Measurements from ENCODE around the gene RUNDC3A.
"Not testable (repeated sequence)": the region's sequence is repeated elsewhere in the genome, so short reads cannot be mapped to it uniquely, and the experiment has no call there.

Gene RUNDC3A

GRCh38 chr17:44322236-44322895 is 14.0 kb downstream of the RUNDC3A start:
- H3K9me3 ChIP-seq (replicated peaks in 1 of 11) = peaks cover 0 to 7% (median 4%) of the 10 kb centered on the region in 11 experiments; a peak in 11 of 22 replicates
- no peak overlapping the region for H3K4me3 ChIP-seq
- H3K27me3 ChIP-seq = peaks cover 9 to 15% (median 12%) of the 10 kb centered on the region in 11 experiments
- H3K36me3 ChIP-seq = peaks cover 34 to 53% (median 43%) of the 10 kb centered on the region in 11 experiments
- peaks cover 21 to 43% (median 30%) of the 10 kb centered on the region in 10 experiments for H3K4me1 ChIP-seq
- no peak overlapping the region for H3K27ac ChIP-seq
- peaks cover 0 to 72% (median 45%) of the 10 kb centered on the region in 11 experiments; a peak in 19 of 22 replicates for H4K20me1 ChIP-seq
- peak overlapping the region in 1 of 11 experiments; percentile 99; a peak in 2 of 22 replicates for H3K4me2 ChIP-seq
- H3K9ac ChIP-seq = peak overlapping the region in 2 of 11 experiments; percentile 44 to 94; a peak in 2 of 22 replicates
- TF ChIP-seq Cebpa-rat (IDR thresholded peaks at IDR 0.05) = no peak

- H3K27ac ChIP-seq = peak overlapping the region; percentile 72 to 89 (median 86); a peak in 21 of 22 replicates
- peaks cover 32 to 55% (median 42%) of the 10 kb centered on the region in 10 experiments for H3K4me1 ChIP-seq
- H3K4me2 ChIP-seq = peak overlapping the region; percentile 96 to 100 (median 99)
Measured at GRCh38 chr17:44323359-44324091, 15.1 kb downstream of the RUNDC3A start.

GRCh38 chr17:44324092-44324570 is 15.7 kb downstream of the RUNDC3A start:
- peak overlapping the region; percentile 96 to 100 (median 99) for H3K4me2 ChIP-seq
- H3K9me3 ChIP-seq (replicated peaks in 1 of 11) = no peaks in the 10 kb centered on the region
- peaks cover 34 to 36% (median 35%) of the 10 kb centered on the region in 11 experiments for H3K36me3 ChIP-seq
- H3K4me1 ChIP-seq = peaks cover 37 to 60% (median 48%) of the 10 kb centered on the region in 10 experiments
- H3K27me3 ChIP-seq = no peaks in the 10 kb centered on the region
- peak overlapping the region; percentile 88 to 97 (median 94) for H3K9ac ChIP-seq
- peak overlapping the region; percentile 72 to 89 (median 86) for H3K27ac ChIP-seq
- peaks cover 0 to 54% (median 32%) of the 10 kb centered on the region in 11 experiments; a peak in 17 of 22 replicates for H4K20me1 ChIP-seq
- TF ChIP-seq Cebpa-rat (IDR thresholded peaks at IDR 0.05) = no peak
- H3K4me3 ChIP-seq = peak overlapping the region; percentile 86 to 100 (median 99)

More at GRCh38 chr17:44323359-44324091, 15.1 kb downstream of the RUNDC3A start:
- no peaks in the 10 kb centered on the region for H3K9me3 ChIP-seq (replicated peaks in 1 of 11)
- no peak for TF ChIP-seq Cebpa-rat (IDR thresholded peaks at IDR 0.05)
- peak overlapping the region; percentile 86 to 100 (median 99) for H3K4me3 ChIP-seq
- H4K20me1 ChIP-seq = peaks cover 0 to 60% (median 36%) of the 10 kb centered on the region in 11 experiments; a peak in 19 of 22 replicates
- H3K9ac ChIP-seq = peak overlapping the region; percentile 88 to 97 (median 94)
- H3K27me3 ChIP-seq = peaks cover 0 to 4% (median under 1%) of the 10 kb centered on the region in 11 experiments; a peak in 10 of 22 replicates
- peaks cover 34 to 42% (median 40%) of the 10 kb centered on the region in 11 experiments for H3K36me3 ChIP-seq

GRCh38 chr17:44324571-44325275 is 16.3 kb downstream of the RUNDC3A start, which contains the start of gene SLC25A39:
Gene SLC25A39, minus strand, starts transcription at chr17:44324823. Its CDS starts 1,261 bp downstream, at chr17:44323562.
- TF ChIP-seq Cebpa-rat (IDR thresholded peaks at IDR 0.05) = no peak
- peak within 1 kb of the TSS; percentile 78 to 89 (median 86) for H3K27ac ChIP-seq
- peak within 1 kb of the TSS; percentile 86 to 100 (median 99) for H3K4me3 ChIP-seq

GRCh38 chr17:44326861-44327444 is 18.6 kb downstream of the RUNDC3A start:
- TF ChIP-seq Cebpa-rat (IDR thresholded peaks at IDR 0.05) = no peak

More at GRCh38 chr17:44324571-44325275, 16.3 kb downstream of the RUNDC3A start, which contains the start of gene SLC25A39:
- H3K27me3 ChIP-seq = no peaks in the 10 kb centered on the region
- H3K4me2 ChIP-seq = peak within 1 kb of the TSS; percentile 96 to 100 (median 99)
- H3K4me1 ChIP-seq = peaks cover 37 to 60% (median 49%) of the 10 kb centered on the region in 10 experiments
- no peaks in the 10 kb centered on the region for H3K9me3 ChIP-seq (replicated peaks in 1 of 11)
- H3K9ac ChIP-seq = peak within 1 kb of the TSS; percentile 88 to 97 (median 94)
- H3K36me3 ChIP-seq = peaks cover 28 to 30% (median 29%) of the 10 kb centered on the region in 11 experiments
- H4K20me1 ChIP-seq = peaks cover 0 to 48% (median 27%) of the 10 kb centered on the region in 11 experiments; a peak in 17 of 22 replicates

GRCh38 chr17:44327715-44328449 is 19.5 kb downstream of the RUNDC3A start:
- Histone ChIP-seq H3K4me2 (peak overlapping the region; percentile 26 to 76 (median 66)), H3K4me3 (no peak overlapping the region), H3K27me3 (no peaks in the 10 kb centered on the region), H3K9me3 (replicated peaks in 1 of 11) (no peaks in the 10 kb centered on the region), H3K4me1 (peaks cover 54 to 74% (median 60%) of the 10 kb centered on the region in 10 experiments), H4K20me1 (peaks cover 0 to 17% (median 9%) of the 10 kb centered on the region in 11 experiments; a peak in 12 of 22 replicates), H3K27ac (peak overlapping the region in 8 of 11 experiments; percentile 0 to 59 (median 42); a peak in 7 of 22 replicates), H3K9ac (peak overlapping the region in 5 of 11 experiments; percentile 9 to 48 (median 44); a peak in 9 of 22 replicates), H3K36me3 (no peaks in the 10 kb centered on the region)
- no peak for TF ChIP-seq Cebpa-rat (IDR thresholded peaks at IDR 0.05)

More at GRCh38 chr17:44326861-44327444, 18.6 kb downstream of the RUNDC3A start:
- Histone ChIP-seq H3K4me2 (peak overlapping the region; percentile 43 to 76 (median 67); a peak in 20 of 22 replicates), H3K9me3 (replicated peaks in 1 of 11) (no peaks in the 10 kb centered on the region), H3K36me3 (peaks cover 6 to 8% (median 7%) of the 10 kb centered on the region in 11 experiments; a peak in 21 of 22 replicates), H3K9ac (peak overlapping the region in 2 of 11 experiments; percentile 40 to 44; a peak in 1 of 22 replicates), H3K4me1 (peaks cover 44 to 71% (median 57%) of the 10 kb centered on the region in 10 experiments), H3K4me3 (0 out of 20 replicates have a peak overlapping the region, but pooled peaks of 2 of the 10 experiments have one; percentile 2 to 99), H3K27ac (peak overlapping the region in 1 of 11 experiments; percentile 15; a peak in 2 of 22 replicates), H3K27me3 (no peaks in the 10 kb centered on the region), H4K20me1 (peaks cover 0 to 26% (median 14%) of the 10 kb centered on the region in 11 experiments; a peak in 14 of 22 replicates)

GRCh38 chr17:44329516-44329915 is 21.1 kb downstream of the RUNDC3A start:
- H3K4me1 ChIP-seq = peaks cover 50 to 78% (median 62%) of the 10 kb centered on the region in 10 experiments
- H4K20me1 ChIP-seq; H3K27ac ChIP-seq; H3K36me3 ChIP-seq; H3K9me3 ChIP-seq (replicated peaks in 1 of 11); H3K9ac ChIP-seq; H3K4me3 ChIP-seq; H3K27me3 ChIP-seq: not testable (repeated sequence)
- 0 out of 22 replicates have a peak overlapping the region, but pooled peaks of 1 of the 11 experiments have one; percentile 60 for H3K4me2 ChIP-seq

GRCh38 chr17:44330263-44330662 is 21.9 kb downstream of the RUNDC3A start:
- H3K9ac ChIP-seq = 0 out of 22 replicates have a peak overlapping the region, but pooled peaks of 1 of the 11 experiments have one; percentile 5
- H3K4me1 ChIP-seq = peaks cover 50 to 80% (median 68%) of the 10 kb centered on the region in 10 experiments
- not testable (repeated sequence) for H3K4me2 ChIP-seq; H3K9me3 ChIP-seq (replicated peaks in 1 of 11); H4K20me1 ChIP-seq; H3K4me3 ChIP-seq; H3K27ac ChIP-seq; H3K27me3 ChIP-seq; H3K36me3 ChIP-seq

All from BLaER1 treated with 17β-estradiol and CSF1 and Interleukin-3, amounts not matched to agents 10 nM and 100 nM (cell line).